TTC549 (cell line): Measurements from ENCODE around the gene SIL1.
"Not testable (repeated sequence)": the region's sequence is repeated elsewhere in the genome, so short reads cannot be mapped to it uniquely, and the experiment has no call there.

ENCODE experiments used
- FAIRE-seq: peaks from 2 replicates; lab custom pipeline; 2012; peaks lifted over from hg19 to GRCh38; lab: Jason Lieb, UNC

SIL1 gene

GRCh38 chr5:139138809-139139208 is 59.4 kb downstream of the SIL1 start:
- no peak for FAIRE-seq

DNA sequence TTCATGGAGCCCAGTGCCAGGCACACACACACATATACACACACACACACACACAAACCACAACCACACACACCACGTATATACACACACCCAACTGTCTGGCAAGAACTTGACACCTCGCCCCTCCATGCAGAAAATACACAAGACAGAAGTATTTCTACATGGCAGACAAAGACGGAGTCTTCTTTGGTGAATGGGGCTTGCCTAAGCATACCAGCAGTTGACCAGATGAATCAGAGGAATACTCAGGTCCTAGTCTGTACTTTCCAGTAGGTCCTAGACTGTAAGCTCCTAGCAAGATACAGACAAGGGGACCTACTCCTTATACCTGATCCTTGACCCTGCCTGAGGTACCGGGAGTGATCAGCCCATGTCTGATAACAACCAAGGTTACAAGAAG is 60.1 kb downstream of the SIL1 start:
- no peak for FAIRE-seq

- FAIRE-seq, result no peak
These were observed 60.5 kb downstream of the SIL1 start for GRCh38 chr5:139137697-139138096.

- FAIRE-seq, result no peak
These were observed 63.3 kb downstream of the SIL1 start for GRCh38 chr5:139134906-139135305.

- FAIRE-seq, result no peak
These were observed 64.9 kb downstream of the SIL1 start for GRCh38 chr5:139133282-139133681.

- FAIRE-seq, result no peak
These were observed 65.7 kb downstream of the SIL1 start for GRCh38 chr5:139132515-139132914.

DNA sequence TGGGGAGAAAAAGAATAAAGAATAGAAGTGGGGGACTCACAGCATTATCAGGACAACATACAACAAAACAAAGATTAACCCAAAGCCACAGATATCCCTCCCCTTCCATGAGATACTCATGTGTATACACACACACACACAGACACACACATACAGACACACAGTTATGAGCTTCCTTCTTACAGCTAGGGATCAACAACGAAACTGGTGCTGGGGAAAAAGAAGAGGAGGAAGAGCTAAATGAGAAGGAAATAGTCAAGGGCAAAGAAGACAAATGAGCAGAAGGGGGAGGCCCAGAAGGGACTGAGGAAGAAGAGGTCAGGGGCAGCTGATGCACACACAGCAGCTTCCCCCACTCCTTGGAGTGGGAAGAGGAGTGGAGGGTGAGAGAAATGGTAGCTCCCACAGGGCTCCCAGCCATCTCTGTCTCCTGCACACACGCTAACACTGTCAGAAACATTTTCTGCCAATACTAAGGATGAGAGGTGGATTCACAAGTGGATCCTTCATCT is 66.2 kb downstream of the SIL1 start:
- FAIRE-seq, result no peak

GRCh38 chr5:139131465-139131864 is 66.7 kb downstream of the SIL1 start:
- no peak for FAIRE-seq

- FAIRE-seq, result no peak
These were observed 67.1 kb downstream of the SIL1 start for GRCh38 chr5:139131062-139131461.

- no peak for FAIRE-seq
These were observed 68.0 kb downstream of the SIL1 start for GRCh38 chr5:139130214-139130613.

DNA sequence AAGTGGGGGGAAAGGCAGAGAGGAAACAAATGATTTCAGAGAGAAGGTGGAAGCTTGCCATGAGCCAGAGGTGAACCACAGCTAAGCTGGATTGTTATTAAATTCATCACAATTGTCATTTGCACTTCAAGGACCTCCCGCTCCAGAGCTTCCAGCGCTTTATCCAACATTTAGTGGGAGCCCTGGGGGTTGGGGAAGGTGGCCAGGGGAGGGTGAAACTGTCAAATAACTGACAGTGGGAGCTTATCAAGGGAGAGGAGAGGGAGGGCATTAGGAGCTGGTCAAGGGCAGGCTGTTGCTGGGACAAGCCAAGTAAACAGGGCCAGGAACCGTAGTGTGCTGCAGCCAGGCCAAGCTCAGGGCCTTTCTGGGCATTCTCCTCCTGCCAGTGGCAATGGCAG is 71.5 kb downstream of the SIL1 start:
- FAIRE-seq, result no peak

- no peak for FAIRE-seq
These were observed 72.2 kb downstream of the SIL1 start for GRCh38 chr5:139125991-139126390.

DNA sequence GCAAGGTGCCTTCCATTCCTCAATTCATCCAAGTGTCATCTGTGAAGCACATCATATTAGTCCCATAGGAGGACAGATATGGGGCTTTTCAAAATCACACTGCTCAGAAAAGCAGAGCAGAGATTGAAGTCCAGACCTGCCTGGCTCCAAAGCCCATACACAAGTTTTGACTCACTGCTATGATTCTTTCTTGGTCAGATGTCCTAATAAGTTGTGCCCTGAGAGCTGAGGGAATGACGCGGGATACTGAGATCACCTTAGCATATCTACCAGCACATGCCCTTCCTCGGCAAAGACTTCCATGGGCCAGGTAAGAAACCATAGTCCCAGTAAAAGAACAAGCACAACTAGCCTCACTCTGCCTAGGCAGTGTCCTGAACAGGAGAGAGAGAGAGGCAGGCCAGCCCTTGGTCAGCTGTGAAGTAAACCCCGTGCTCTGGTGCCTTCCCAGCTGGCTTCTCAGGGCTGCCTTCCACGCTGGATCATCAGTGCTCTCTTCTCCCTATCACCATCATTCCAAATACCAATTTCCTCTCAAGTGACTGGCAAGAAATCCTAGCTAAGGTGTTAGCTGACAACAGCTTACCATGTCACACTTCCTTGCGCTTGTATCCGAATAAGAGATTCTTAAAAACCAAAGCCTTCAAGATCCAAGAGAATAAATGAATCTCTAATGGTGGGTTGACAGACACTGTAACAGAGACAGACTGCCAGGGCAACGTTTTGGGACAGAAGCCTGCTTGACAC is 73.2 kb downstream of the SIL1 start:
- FAIRE-seq, result no peak

DNA sequence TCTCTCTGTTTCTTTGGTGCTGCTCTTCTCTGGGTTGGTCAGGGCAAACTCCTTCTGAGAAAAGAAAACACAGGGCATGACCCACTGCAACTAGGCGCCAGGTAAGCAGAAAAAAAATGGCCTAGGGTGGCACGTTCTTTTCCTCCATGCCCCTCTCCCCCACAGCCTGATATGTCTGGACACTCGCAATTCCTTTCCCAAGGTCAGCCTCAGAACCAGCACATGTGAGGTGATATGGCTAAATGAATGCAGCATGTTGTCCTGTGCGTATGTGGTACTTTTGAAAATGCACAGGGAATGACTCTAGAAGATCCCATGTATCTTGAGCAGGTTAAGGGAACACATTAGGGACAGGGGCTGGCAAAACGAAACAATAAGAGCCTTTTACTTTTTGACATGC is 77.0 kb downstream of the SIL1 start:
- FAIRE-seq, result no peak

- FAIRE-seq, result no peak
These were observed 77.6 kb downstream of the SIL1 start for GRCh38 chr5:139120521-139120920.

DNA sequence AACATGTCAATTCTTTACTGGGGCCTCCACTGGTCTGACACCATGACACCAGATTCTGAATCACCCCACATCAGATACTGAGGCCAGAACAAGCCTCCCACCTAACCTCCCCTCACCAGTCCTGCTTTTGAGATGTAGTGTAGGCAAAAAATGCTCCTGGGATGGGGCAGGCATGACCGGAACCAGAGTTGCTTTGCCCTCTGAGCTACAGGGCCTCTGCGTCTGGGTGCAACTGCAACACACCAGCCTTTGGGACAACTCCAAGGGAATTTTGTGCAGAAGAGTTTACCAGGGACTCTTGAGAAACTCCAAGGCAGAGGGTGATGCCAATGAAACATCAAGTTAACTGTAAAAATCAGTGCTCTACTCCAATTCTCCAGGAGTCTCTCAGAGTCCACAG is 79.4 kb downstream of the SIL1 start:
- FAIRE-seq, result no peak

GRCh38 chr5:139117342-139117884 is 80.8 kb downstream of the SIL1 start:
- no peak for FAIRE-seq

GRCh38 chr5:139116100-139116655 is 82.0 kb downstream of the SIL1 start:
- no peak for FAIRE-seq

GRCh38 chr5:139113892-139114291 is 84.3 kb downstream of the SIL1 start:
- no peak for FAIRE-seq

DNA sequence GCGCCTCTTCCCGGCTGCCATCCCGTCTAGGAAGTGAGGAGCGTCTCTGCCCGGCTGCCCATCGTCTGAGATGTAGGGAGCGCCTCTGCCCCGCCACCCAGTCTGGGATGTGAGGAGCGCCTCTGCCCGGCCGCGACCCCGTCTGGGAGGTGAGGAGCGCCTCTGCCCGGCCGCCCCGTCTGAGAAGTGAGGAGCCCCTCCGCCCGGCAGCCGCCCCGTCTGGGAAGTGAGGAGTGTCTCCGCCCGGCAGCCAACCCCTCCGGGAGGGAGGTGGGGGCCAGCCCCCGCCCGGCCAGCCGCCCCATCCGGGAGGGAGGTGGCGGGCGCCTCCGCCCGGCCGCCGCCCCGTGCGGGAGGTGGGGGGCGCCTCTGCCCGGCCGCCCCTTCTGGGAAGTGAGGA is 85.8 kb downstream of the SIL1 start:
- FAIRE-seq, result not testable (repeated sequence)

GRCh38 chr5:139110526-139111168 is 87.5 kb downstream of the SIL1 start:
- FAIRE-seq, result no peak

DNA sequence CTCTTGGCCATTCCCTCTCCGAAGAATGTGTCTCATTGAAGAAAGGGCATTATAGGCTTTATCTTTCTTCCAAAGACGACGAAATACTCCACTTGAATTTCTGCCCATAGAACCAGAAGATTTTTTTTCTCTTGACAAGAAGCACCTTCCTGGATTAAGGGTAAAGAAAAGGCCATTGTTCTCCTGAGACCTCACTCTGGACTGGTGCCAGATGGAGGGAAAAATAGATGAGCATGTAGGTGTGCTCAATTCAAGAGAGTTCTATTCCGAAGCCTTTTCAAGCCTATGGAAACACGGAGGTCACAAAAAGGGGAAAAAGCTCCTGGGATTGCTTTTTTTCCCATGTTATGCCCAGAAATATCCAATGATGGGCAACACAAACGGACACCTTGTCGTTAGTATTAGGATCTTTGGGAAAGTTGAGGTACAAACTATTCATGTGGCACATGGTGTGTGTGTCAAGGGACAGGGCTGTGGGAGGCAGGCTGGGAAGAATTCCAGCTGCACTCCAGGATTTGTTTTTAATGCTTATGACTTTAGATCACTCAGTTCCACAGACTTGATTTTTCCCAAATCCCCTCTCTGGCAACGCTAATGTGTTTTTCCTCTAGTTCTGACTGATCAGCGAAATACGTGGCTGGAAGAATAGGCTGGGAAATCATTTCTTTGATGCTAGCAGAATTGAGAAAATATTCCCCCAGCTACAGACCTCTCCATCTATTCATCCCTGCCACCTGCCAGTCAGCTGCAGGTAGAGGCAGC is 89.9 kb downstream of the SIL1 start:
- FAIRE-seq, result no peak
